ENCODE results near the gene ACVR1.
"Not testable (repeated sequence)": the region's sequence is repeated elsewhere in the genome, so short reads cannot be mapped to it uniquely, and the experiment has no call there.

Gene ACVR1

GRCh38 chr2:157725846-157726245, 150.3 kb downstream of the ACVR1 start:
- Histone ChIP-seq H3K9ac (ENCODE audit: low read length) (no peak overlapping the region), H3K27me3 (ENCODE audit: control insufficient read depth in 1 of 2, insufficient read depth in 2 of 2, low read length in 2 of 2) (no peaks in the 10 kb centered on the region), H3K27ac (ENCODE audit: low read depth, low read length) (no peak overlapping the region), H3K9me3 (ENCODE audit: low read length) (peaks cover 4% of the 10 kb centered on the region), H3K4me3 (ENCODE audit: low read depth in 1 of 2, low read length in 2 of 2) (no peak overlapping the region), H3K36me3 (ENCODE audit: insufficient read depth, low read length) (peaks cover 4% of the 10 kb centered on the region), H3K4me1 (ENCODE audit: insufficient read depth, low read length) (no peaks in the 10 kb centered on the region)

DNA sequence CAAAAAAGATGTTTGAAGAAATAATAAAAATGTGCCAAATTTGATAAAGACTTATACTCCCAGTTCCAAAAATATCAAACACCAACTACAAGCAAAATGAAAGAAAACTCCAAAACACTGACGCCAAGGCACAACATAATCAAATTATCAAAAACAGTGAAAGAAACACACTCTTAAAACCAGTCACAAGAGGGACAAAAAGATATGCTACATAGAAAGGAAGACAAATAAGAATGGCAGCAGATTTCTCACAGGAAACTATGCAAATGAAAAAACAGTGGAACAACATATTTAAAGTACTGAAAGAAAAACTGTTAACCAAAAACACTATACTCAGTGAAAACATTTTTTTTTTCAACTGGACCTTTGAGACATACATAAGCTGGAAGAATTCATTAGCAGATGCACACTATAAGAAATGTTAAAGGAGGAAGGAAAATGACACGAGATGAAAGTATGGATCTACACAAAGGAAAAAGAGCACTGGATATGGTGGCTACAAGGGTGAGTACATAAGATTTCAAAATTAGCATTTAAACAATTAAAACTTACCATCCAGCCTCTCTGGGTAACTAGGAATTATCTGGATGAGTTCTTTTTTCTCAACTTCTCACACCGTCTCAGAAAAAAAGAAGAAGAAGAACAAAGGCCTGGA, 153.4 kb downstream of the ACVR1 start:
- H3K4me3 ChIP-seq (ENCODE audit: low read depth in 1 of 2, low read length in 2 of 2): no peak overlapping the region
- no peak overlapping the region for H3K9ac ChIP-seq (ENCODE audit: low read length)
- no peaks in the 10 kb centered on the region for H3K27me3 ChIP-seq (ENCODE audit: control insufficient read depth in 1 of 2, insufficient read depth in 2 of 2, low read length in 2 of 2)
- H3K27ac ChIP-seq (ENCODE audit: low read depth, low read length): no peak overlapping the region
- H3K36me3 ChIP-seq (ENCODE audit: insufficient read depth, low read length): peaks cover 4% of the 10 kb centered on the region
- peaks cover 4% of the 10 kb centered on the region for H3K9me3 ChIP-seq (ENCODE audit: low read length)
- H3K4me1 ChIP-seq (ENCODE audit: insufficient read depth, low read length): no peaks in the 10 kb centered on the region

GRCh38 chr2:157720504-157720903, 155.6 kb downstream of the ACVR1 start:
- peaks cover 4% of the 10 kb centered on the region for H3K9me3 ChIP-seq (ENCODE audit: low read length)

DNA sequence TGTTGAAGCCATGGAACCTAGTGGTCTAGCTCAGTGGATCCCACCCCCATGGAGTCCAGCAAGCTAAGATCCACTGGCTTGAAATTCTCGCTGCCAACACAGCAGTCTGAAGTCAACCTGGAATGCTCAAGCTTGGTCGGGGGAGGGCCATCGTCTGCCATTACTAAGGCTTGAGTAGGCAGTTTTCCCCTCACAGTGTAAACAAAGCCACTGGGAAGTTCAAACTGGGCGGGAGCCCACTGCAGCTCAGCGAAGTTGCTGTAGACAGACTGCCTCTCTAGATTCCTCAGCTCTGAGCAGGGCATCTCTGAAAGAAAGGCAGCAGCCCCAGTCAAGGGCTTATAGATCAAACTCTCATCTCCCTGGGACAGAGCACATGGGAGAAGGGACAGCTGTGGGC, 171.5 kb downstream of the ACVR1 start:
- not testable (repeated sequence) for H3K27ac ChIP-seq (ENCODE audit: low read depth, low read length); H3K4me1 ChIP-seq (ENCODE audit: insufficient read depth, low read length); H3K27me3 ChIP-seq (ENCODE audit: control insufficient read depth in 1 of 2, insufficient read depth in 2 of 2, low read length in 2 of 2); H3K9ac ChIP-seq (ENCODE audit: low read length); H3K4me3 ChIP-seq (ENCODE audit: low read depth in 1 of 2, low read length in 2 of 2); H3K9me3 ChIP-seq (ENCODE audit: low read length); H3K36me3 ChIP-seq (ENCODE audit: insufficient read depth, low read length)

More at GRCh38 chr2:157720504-157720903, 155.6 kb downstream of the ACVR1 start:
- H3K27me3 ChIP-seq (ENCODE audit: control insufficient read depth in 1 of 2, insufficient read depth in 2 of 2, low read length in 2 of 2): no peaks in the 10 kb centered on the region
- no peak overlapping the region for H3K9ac ChIP-seq (ENCODE audit: low read length)
- peaks cover 5% of the 10 kb centered on the region for H3K36me3 ChIP-seq (ENCODE audit: insufficient read depth, low read length)
- H3K4me1 ChIP-seq (ENCODE audit: insufficient read depth, low read length): no peaks in the 10 kb centered on the region
- no peak overlapping the region for H3K27ac ChIP-seq (ENCODE audit: low read depth, low read length)
- H3K4me3 ChIP-seq (ENCODE audit: low read depth in 1 of 2, low read length in 2 of 2): no peak overlapping the region

GRCh38 chr2:157704148-157704547, 172.0 kb downstream of the ACVR1 start:
- H3K4me1 ChIP-seq (ENCODE audit: insufficient read depth, low read length); H3K9ac ChIP-seq (ENCODE audit: low read length); H3K9me3 ChIP-seq (ENCODE audit: low read length); H3K36me3 ChIP-seq (ENCODE audit: insufficient read depth, low read length); H3K27ac ChIP-seq (ENCODE audit: low read depth, low read length); H3K4me3 ChIP-seq (ENCODE audit: low read depth in 1 of 2, low read length in 2 of 2); H3K27me3 ChIP-seq (ENCODE audit: control insufficient read depth in 1 of 2, insufficient read depth in 2 of 2, low read length in 2 of 2): not testable (repeated sequence)

DNA sequence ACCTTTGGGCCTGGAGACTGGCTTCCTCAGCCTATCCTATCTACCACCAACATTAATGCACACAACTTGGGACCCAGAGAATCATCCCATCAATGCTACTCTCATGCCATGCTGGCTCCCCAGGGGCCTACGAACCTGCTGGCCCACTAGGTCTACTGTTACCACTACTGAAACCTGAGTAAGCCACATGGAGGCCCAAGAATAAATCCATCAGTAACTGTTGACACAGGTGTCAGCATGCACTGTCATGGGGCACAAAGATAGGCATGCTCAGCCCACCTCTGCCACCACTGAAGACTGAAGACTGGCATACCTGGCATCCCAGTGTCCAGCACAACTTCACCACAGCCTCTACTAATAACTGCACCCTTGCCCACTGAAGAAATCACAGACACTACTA, 176.3 kb downstream of the ACVR1 start:
- no peak overlapping the region for H3K9ac ChIP-seq (ENCODE audit: low read length)
- peaks cover 6% of the 10 kb centered on the region for H3K9me3 ChIP-seq (ENCODE audit: low read length)
- no peaks in the 10 kb centered on the region for H3K4me1 ChIP-seq (ENCODE audit: insufficient read depth, low read length)
- no peaks in the 10 kb centered on the region for H3K27me3 ChIP-seq (ENCODE audit: control insufficient read depth in 1 of 2, insufficient read depth in 2 of 2, low read length in 2 of 2)
- H3K4me3 ChIP-seq (ENCODE audit: low read depth in 1 of 2, low read length in 2 of 2): no peak overlapping the region
- H3K36me3 ChIP-seq (ENCODE audit: insufficient read depth, low read length): no peaks in the 10 kb centered on the region
- no peak overlapping the region for H3K27ac ChIP-seq (ENCODE audit: low read depth, low read length)

- Histone ChIP-seq H3K9ac (ENCODE audit: low read length) (no peak overlapping the region), H3K4me1 (ENCODE audit: insufficient read depth, low read length) (no peaks in the 10 kb centered on the region), H3K36me3 (ENCODE audit: insufficient read depth, low read length) (no peaks in the 10 kb centered on the region), H3K9me3 (ENCODE audit: low read length) (peaks cover 6% of the 10 kb centered on the region), H3K4me3 (ENCODE audit: low read depth in 1 of 2, low read length in 2 of 2) (no peak overlapping the region), H3K27ac (ENCODE audit: low read depth, low read length) (no peak overlapping the region), H3K27me3 (ENCODE audit: control insufficient read depth in 1 of 2, insufficient read depth in 2 of 2, low read length in 2 of 2) (no peaks in the 10 kb centered on the region)
Observed at GRCh38 chr2:157699009-157699408, 177.1 kb downstream of the ACVR1 start.

- no peaks in the 10 kb centered on the region for H3K27me3 ChIP-seq (ENCODE audit: control insufficient read depth in 1 of 2, insufficient read depth in 2 of 2, low read length in 2 of 2)
- H3K4me1 ChIP-seq (ENCODE audit: insufficient read depth, low read length): no peaks in the 10 kb centered on the region
- H3K36me3 ChIP-seq (ENCODE audit: insufficient read depth, low read length): no peaks in the 10 kb centered on the region
- no peak overlapping the region for H3K27ac ChIP-seq (ENCODE audit: low read depth, low read length)
- no peak overlapping the region for H3K9ac ChIP-seq (ENCODE audit: low read length)
- peaks cover 6% of the 10 kb centered on the region for H3K9me3 ChIP-seq (ENCODE audit: low read length)
- H3K4me3 ChIP-seq (ENCODE audit: low read depth in 1 of 2, low read length in 2 of 2): no peak overlapping the region
Observed at GRCh38 chr2:157698430-157698829, 177.7 kb downstream of the ACVR1 start.

- no peaks in the 10 kb centered on the region for H3K4me1 ChIP-seq (ENCODE audit: insufficient read depth, low read length)
- H3K27me3 ChIP-seq (ENCODE audit: control insufficient read depth in 1 of 2, insufficient read depth in 2 of 2, low read length in 2 of 2): no peaks in the 10 kb centered on the region
- no peaks in the 10 kb centered on the region for H3K9me3 ChIP-seq (ENCODE audit: low read length)
- H3K27ac ChIP-seq (ENCODE audit: low read depth, low read length): no peak overlapping the region
- no peak overlapping the region for H3K9ac ChIP-seq (ENCODE audit: low read length)
- H3K4me3 ChIP-seq (ENCODE audit: low read depth in 1 of 2, low read length in 2 of 2): no peak overlapping the region
- no peaks in the 10 kb centered on the region for H3K36me3 ChIP-seq (ENCODE audit: insufficient read depth, low read length)
Observed at GRCh38 chr2:157696036-157696435, 180.1 kb downstream of the ACVR1 start.

DNA sequence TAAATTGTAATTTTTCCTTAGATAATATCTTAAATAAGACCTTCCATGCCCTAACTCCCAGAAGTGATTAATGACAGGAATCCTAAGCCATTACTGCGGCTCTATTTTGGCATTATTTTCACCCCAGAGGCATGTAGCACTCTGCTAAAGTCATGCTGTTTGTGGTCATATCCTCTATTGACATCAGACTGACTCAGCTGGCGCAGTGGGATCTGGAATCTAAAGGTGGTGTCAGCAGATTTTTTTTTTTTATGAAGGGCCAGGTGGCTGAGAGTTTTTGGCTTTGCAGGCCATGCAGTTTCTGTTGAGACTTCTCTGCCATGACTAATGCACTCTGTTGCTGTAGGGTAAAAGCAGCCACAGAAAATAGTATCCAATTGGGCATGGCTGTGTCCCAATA, 183.4 kb downstream of the ACVR1 start:
- H3K27ac ChIP-seq (ENCODE audit: low read depth, low read length): no peak overlapping the region
- no peak overlapping the region for H3K9ac ChIP-seq (ENCODE audit: low read length)
- no peaks in the 10 kb centered on the region for H3K9me3 ChIP-seq (ENCODE audit: low read length)
- H3K4me3 ChIP-seq (ENCODE audit: low read depth in 1 of 2, low read length in 2 of 2): no peak overlapping the region
- H3K36me3 ChIP-seq (ENCODE audit: insufficient read depth, low read length): no peaks in the 10 kb centered on the region
- H3K4me1 ChIP-seq (ENCODE audit: insufficient read depth, low read length): no peaks in the 10 kb centered on the region
- no peaks in the 10 kb centered on the region for H3K27me3 ChIP-seq (ENCODE audit: control insufficient read depth in 1 of 2, insufficient read depth in 2 of 2, low read length in 2 of 2)

GRCh38 chr2:157691695-157692094, 184.4 kb downstream of the ACVR1 start:
- H3K4me3 ChIP-seq (ENCODE audit: low read depth in 1 of 2, low read length in 2 of 2): no peak overlapping the region
- H3K9me3 ChIP-seq (ENCODE audit: low read length): no peaks in the 10 kb centered on the region
- H3K9ac ChIP-seq (ENCODE audit: low read length): no peak overlapping the region
- H3K27ac ChIP-seq (ENCODE audit: low read depth, low read length): no peak overlapping the region
- H3K27me3 ChIP-seq (ENCODE audit: control insufficient read depth in 1 of 2, insufficient read depth in 2 of 2, low read length in 2 of 2): no peaks in the 10 kb centered on the region
- H3K36me3 ChIP-seq (ENCODE audit: insufficient read depth, low read length): no peaks in the 10 kb centered on the region
- no peaks in the 10 kb centered on the region for H3K4me1 ChIP-seq (ENCODE audit: insufficient read depth, low read length)

GRCh38 chr2:157691131-157691530, 185.0 kb downstream of the ACVR1 start:
- H3K36me3 ChIP-seq (ENCODE audit: insufficient read depth, low read length): no peaks in the 10 kb centered on the region
- no peaks in the 10 kb centered on the region for H3K9me3 ChIP-seq (ENCODE audit: low read length)
- H3K27ac ChIP-seq (ENCODE audit: low read depth, low read length): no peak overlapping the region
- H3K4me3 ChIP-seq (ENCODE audit: low read depth in 1 of 2, low read length in 2 of 2): no peak overlapping the region
- H3K27me3 ChIP-seq (ENCODE audit: control insufficient read depth in 1 of 2, insufficient read depth in 2 of 2, low read length in 2 of 2): no peaks in the 10 kb centered on the region
- H3K9ac ChIP-seq (ENCODE audit: low read length): no peak overlapping the region
- no peaks in the 10 kb centered on the region for H3K4me1 ChIP-seq (ENCODE audit: insufficient read depth, low read length)

Data from muscle layer of colon (tissue), 2 donors.